NCI-H524 treated with DMSO at 0.1 percent for 48 hours (cell line): ENCODE measurements around the gene POMT2.
"Not testable (repeated sequence)": the region's sequence is repeated elsewhere in the genome, so short reads cannot be mapped to it uniquely, and the experiment has no call there.

Experiments
- DNase-seq: peaks from one replicate; lab custom pipeline; 2025; lab: John Stamatoyannopoulos, UW

Gene POMT2

GRCh38 chr14:77324289-77324688 lies 3.6 kb upstream of the POMT2 start:
- no peak for DNase-seq

- DNase-seq: no peak
These were observed 2.9 kb upstream of the POMT2 start for GRCh38 chr14:77323571-77323970.

- DNase-seq: no peak
These were observed 2.3 kb upstream of the POMT2 start for GRCh38 chr14:77322951-77323350.

DNA sequence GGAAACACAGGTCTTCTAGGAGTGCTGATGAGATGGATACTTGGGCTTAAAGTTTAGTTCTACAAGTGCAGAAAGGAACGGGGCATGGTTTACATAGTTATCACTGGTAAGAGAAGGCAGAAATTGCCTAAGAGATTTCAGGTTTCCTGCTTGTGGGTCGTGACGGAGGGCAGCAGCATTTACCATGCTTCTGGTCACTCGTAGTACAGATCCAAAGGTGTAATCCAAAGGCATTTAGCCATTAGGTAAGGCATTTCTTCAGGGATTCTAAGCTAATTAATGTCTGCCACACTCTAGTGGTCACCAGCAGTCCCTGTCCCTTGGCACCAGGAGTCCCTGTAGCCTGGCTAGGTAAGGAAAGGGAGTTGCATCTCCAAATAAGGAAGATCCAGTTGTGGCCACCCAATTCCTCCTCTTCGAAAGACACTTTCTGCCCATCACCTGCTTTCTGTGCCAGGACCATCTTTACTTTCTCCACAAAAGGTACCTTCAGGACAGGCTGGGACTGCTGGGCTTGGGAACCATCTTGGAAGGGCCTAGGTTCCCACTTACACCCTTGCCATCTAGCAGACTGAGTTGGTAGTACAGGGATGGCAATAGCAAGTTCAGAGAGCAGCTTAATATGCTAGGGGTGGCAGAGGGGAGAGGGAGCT lies 1.7 kb upstream of the POMT2 start:
- no peak for DNase-seq

DNA sequence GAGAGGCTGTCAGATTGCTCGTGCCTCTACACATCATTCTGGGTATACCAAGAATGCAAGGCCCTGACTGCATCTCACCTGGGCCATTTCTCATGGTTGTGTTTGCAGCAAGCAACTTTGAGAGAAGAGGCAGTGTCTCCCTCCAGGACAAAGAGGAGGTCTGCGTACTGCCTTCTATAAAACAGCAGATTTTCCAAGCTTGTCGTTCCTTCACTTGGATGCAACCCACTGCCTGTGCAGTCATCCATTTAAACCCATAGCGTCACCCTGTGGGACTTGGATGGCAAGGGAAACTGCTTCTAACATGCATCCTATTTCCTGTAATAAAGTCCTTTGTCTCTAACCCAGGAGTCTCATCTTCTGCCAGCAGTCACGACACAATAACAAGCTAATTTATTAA lies 1.3 kb downstream of the POMT2 start:
- DNase-seq: no peak

DNA sequence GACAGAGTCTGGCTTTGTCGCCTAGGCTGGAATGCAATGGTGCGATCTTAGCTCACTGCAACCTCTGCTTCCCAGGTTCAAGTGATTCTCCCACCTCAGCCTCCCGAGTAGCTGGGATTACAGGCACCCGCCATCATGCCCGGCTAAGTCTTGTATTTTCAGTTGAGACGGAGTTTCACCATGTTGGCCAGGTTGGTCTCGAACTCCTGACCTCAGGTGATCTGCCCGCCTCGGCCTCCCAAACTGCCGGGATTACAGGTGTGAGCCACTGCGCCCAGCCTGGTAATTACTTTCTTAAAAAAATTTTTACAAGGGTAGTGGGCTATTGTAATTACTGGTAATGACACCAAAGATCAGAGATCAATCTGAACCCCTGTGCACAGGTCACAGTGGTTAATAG lies 1.9 kb downstream of the POMT2 start:
- not testable (repeated sequence) for DNase-seq

DNA sequence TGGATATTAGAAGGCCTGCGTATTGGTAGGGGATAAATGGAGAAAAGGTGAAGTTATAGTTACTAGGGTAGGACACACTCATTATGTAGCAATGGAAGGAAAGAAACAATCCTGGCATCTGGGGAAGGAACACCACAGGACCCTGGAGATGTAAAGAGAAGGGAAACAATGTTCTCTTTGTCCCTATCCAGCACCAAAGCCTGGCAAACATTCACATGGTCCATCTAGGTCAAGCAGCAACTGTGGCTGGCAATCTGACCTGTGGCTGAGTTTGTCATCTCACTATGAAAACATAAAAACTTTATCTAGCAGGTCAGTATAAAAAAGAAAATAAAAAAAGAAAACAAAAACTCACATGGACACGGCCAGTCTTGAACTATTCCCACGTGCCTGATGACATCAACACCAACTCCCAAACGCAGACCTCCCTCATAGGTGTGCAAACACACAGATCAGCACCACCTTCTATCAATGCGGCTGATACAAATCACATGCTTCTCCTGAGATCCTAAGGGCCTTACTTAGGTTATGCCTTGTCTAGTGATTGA lies 2.6 kb downstream of the POMT2 start:
- DNase-seq: no peak

- no peak for DNase-seq
These were observed 3.8 kb downstream of the POMT2 start for GRCh38 chr14:77316872-77317301.

GRCh38 chr14:77316195-77316505 lies 4.5 kb downstream of the POMT2 start:
- DNase-seq: no peak

DNA sequence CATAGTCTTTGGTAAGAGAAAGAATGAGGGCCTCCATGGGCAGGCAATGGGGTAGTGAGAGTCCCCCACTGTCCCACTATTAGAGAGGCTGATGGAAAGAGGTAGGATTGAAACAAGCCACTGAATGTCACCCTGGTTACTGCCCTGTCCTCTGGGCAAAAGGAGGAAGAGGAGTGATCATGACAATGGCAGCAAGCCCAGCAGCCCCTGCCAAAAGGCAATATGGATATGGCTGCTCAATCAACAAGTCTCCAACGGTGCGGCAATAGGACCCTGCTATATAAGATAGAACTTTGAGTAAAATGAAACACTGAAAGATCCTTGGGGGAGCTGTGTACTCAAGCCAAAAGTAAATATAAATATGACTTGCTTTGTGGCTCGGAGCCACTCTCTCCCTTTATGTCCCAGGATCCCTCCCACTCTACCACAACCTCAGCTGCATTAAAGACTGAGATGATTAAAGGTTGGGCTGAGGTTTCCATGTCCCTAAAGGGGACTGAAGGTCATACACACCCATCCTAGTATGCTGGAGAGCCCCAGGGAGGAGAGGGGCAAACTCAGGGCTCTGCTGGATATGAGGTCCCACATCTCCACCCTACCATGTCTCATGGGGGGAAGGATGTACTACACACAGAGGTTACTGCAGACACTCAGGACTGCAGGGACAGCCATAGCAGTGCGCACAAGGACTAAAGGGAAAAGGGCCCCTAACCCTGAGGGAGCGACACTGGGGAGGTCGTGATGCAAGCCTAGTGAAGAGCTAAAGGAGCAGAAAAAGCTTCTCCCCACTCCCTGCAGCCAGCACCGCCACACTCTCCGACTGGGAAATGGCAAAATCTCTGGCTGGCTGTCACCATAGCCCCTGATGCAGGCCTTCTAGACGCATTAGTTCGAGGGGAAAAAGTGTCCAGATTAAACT lies 5.9 kb downstream of the POMT2 start:
- no peak for DNase-seq

DNA sequence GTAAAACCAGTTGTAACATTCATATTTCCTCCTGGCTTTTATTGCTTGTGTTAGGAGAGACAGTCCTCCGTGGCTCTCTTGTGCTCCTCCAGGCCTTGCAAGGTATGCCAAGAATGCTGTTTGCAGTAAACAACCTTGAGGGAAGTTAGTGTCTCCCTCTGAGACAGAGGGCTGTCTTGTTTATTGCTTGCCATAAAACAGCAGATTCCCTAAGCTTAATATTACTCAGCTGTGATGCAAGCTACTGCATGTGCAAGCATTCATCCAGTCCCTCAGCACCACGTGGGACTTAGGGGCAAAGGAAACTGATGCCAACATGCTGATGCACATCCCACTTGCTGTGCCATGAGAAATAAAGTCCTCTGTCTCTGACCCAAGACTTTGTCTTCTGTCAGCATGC lies 6.6 kb downstream of the POMT2 start:
- no peak for DNase-seq

GRCh38 chr14:77313371-77313770 lies 7.3 kb downstream of the POMT2 start:
- DNase-seq: no peak

DNA sequence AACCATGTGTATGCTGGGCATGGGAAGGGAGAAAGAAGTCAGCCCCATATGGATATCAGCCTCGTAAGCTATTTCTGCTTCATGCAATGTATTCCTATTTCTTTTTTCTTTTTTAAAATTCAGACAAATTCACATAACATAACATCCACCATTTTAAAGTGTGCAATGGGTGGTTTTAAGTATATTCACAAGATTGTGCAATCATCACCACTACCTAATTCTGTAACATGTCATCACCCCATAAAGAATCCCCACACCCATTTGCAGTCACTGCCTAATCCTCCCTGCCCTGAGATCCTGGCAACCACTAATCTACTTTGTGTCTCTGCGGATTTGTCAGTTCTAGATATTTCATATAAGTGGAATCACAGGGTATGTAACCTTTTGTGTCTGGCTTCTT lies 9.5 kb downstream of the POMT2 start:
- DNase-seq: no peak

DNA sequence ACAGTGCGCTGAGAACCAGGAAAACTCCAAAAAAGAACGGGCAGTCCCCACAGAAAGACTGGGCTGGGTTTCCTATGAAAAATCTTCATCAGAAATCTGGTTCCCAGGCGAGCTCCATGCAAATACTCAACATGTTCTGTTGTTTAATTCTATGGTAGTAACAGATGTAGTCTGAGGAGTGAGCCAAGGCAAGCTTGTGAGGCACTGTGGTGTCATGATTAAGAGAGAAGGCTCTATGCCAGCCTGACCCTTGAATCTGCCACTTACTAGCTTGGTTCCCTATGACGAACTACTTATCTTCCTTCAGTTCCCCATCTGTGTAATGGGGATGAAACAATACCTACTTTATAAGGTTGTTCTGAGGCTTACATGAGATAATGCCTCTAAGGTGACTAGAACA lies 10.7 kb downstream of the POMT2 start:
- DNase-seq: no peak

DNA sequence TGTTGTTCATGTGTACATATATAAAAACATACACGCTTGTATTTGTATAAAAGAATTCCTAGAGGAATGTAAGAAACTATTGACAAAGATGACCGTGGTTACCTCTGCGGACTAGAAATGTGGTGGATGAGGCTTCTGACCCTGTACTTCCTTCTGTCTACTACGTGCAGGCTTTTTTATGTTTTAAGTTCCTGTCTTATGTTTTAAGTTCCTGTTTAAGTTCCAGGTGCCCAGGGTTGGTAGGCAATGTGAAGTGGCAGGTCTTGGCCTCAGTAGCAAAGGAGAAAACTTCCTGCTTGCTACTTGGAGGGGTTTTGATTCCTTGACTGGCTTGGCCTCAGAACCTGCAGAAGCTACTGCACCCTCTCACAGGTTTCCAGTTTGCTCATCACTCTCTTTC lies 11.6 kb downstream of the POMT2 start:
- no peak for DNase-seq

DNA sequence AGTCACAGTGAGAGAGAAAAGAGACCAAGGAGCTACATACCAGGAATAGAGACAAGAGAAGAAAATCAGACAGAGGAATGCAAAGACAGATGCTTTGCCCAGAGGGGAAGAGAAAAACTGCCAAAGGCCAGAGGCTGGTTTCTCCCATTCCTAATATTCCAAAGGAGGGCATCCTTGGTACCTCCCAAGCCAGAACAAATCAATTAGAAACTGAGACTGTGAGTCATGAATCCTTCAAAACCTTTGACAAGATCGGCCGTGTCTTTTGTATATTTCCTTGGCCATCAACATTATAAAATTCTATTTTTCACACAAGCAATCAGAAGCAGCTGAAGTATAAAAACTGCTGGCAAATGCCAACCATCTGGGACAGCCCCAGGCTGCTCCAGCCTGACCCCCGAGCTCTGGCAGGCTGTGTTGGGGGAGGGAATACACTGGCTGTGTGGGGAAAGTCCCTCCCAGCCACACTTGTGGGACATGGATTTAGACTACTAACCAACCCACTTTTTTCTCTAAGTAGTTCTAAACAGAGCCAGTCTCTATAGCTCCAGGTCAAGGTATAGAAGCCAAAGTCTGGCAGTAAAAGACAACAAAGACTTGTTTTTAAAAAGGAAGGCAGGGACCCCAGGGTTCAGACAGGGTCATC lies 13.7 kb downstream of the POMT2 start:
- DNase-seq: no peak

DNA sequence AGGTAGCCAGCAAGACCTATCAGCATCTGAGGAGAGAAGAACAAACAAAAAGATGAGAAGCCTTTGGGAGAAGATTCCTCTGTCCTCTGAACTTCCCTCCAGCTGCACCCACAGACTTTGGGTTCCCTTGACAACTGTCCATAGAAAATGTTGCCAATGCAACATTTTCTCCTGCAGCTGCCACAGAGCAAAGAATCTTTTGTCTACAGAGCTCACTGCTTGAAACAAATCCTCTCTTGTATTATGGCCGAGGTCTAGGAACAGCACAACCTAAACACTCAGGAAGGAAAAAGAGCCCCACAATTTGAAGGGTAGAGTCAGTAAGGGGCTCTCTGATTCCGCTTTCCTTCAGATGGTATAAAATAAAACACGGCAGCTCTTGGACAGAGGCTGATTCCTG lies 14.3 kb downstream of the POMT2 start:
- no peak for DNase-seq

DNA sequence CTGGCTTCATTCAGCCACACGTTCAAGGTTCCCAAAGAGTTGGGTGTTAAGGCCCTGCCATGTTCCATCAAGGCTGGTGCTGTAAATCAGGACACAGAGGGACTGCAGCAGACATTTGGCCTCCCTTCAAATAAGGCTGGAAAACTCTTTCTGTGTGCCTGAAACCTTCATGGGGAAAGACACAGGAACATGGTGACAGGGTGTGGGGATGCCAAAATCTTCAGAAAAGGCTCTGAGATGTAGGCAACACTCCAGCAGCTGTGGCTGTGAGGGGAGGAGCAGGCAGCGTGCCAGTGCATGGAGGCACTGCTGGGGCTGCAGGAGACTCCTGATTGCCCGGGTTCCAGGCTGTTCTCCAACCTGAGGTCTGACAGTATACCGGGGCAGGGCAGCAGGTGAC lies 15.0 kb downstream of the POMT2 start:
- DNase-seq: no peak

GRCh38 chr14:77303417-77304156 lies 17.1 kb downstream of the POMT2 start:
- no peak for DNase-seq

GRCh38 chr14:77302926-77303325 lies 17.8 kb downstream of the POMT2 start:
- DNase-seq: no peak

DNA sequence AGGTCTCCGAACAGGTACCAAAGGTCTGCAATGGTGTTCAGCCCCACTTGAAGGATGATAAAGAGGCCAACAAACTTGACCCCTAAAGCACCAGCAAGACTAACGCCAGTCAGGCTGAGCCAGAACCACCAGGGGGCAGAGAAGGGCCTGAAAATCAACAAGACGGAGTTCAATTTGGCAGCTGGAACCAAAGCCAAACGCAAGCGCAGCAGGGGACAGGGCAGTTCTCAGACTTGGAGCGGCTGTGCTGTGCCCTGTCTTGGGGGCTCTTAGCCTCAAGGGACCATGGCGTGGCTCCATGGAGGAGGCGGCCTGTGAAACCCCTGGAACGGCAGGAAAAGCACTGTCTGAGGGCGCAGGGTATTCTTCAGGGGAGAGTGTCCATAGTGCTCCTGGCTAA lies 19.6 kb downstream of the POMT2 start:
- DNase-seq: peak; percentile 27

- no peak for DNase-seq
These were observed 20.9 kb downstream of the POMT2 start for GRCh38 chr14:77299771-77300170.
